Hepatocyte (in vitro differentiated cells): ENCODE measurements around the gene CKMT1A.

ENCODE experiments used
- CTCF ChIP-seq: fragments of 200-600 bp; sonication (generic); IDR thresholded peaks from 2 replicates; pipeline ENCODE4 v1.5.1; 2016; ENCODE audit warnings: antibody characterized with exemption, mild to moderate bottlenecking; ENCODE audit not compliant: poor library complexity
- EZH2 ChIP-seq: fragments of 200-600 bp; sonication (generic); IDR thresholded peaks from 2 replicates; pipeline ENCODE4 v1.6.1; 2016; ENCODE audit warnings: antibody characterized with exemption, mild to moderate bottlenecking, borderline replicate concordance

- no peak for TF ChIP-seq CTCF
- no peak for TF ChIP-seq EZH2
These were observed 8.5 kb downstream of the CKMT1A start for GRCh38 chr15:43702174-43702573.
